ENCODE measurements around the gene TAPBPL. TPM values are rescaled to one million over a fixed set of nuclear protein-coding genes. Genes with fewer than 3 reads are reported as not detected.

The TAPBPL gene
- total and polyA plus RNA-seq, 2 of the 13 experiments (the other 11 are each of a cell fraction or from before 2014, with no cell fraction given) = 10.0 to 14.5 TPM

- TF ChIP-seq, protein P1, sequence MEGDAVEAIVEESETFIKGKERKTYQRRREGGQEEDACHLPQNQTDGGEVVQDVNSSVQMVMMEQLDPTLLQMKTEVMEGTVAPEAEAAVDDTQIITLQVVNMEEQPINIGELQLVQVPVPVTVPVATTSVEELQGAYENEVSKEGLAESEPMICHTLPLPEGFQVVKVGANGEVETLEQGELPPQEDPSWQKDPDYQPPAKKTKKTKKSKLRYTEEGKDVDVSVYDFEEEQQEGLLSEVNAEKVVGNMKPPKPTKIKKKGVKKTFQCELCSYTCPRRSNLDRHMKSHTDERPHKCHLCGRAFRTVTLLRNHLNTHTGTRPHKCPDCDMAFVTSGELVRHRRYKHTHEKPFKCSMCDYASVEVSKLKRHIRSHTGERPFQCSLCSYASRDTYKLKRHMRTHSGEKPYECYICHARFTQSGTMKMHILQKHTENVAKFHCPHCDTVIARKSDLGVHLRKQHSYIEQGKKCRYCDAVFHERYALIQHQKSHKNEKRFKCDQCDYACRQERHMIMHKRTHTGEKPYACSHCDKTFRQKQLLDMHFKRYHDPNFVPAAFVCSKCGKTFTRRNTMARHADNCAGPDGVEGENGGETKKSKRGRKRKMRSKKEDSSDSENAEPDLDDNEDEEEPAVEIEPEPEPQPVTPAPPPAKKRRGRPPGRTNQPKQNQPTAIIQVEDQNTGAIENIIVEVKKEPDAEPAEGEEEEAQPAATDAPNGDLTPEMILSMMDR (CRISPR knock-in tag; IDR thresholded peaks at IDR 0.05) = no peak
- no peak for TF ChIP-seq SKI (IDR thresholded peaks at IDR 0.05; ENCODE audit: partially characterized antibody)
- TF ChIP-seq SP140L (CRISPR knock-in tag; IDR thresholded peaks at IDR 0.05; ENCODE audit: borderline replicate concordance) = no peak
- no peak for TF ChIP-seq MTA3 (CRISPR knock-in tag; IDR thresholded peaks at IDR 0.05)
- no peak for TF ChIP-seq JUNB (CRISPR knock-in tag; IDR thresholded peaks at IDR 0.05; ENCODE audit: borderline replicate concordance)
- peak; percentile 16; the same call in 1 of the 2 replicates for TF ChIP-seq ZNF205 (CRISPR knock-in tag; IDR thresholded peaks at IDR 0.05)
- no peak; the same call in 1 of the 2 replicates for TF ChIP-seq ZNF546 (CRISPR knock-in tag; conservative IDR thresholded peaks at IDR 0.05)
- no peak for TF ChIP-seq TCF7L2 (IDR thresholded peaks at IDR 0.05; ENCODE audit: low read depth, low read length)
- TF ChIP-seq CEBPG (CRISPR knock-in tag; IDR thresholded peaks at IDR 0.05) = peak; percentile 5; the same call in 1 of the 2 replicates
- TF ChIP-seq, protein P2, sequence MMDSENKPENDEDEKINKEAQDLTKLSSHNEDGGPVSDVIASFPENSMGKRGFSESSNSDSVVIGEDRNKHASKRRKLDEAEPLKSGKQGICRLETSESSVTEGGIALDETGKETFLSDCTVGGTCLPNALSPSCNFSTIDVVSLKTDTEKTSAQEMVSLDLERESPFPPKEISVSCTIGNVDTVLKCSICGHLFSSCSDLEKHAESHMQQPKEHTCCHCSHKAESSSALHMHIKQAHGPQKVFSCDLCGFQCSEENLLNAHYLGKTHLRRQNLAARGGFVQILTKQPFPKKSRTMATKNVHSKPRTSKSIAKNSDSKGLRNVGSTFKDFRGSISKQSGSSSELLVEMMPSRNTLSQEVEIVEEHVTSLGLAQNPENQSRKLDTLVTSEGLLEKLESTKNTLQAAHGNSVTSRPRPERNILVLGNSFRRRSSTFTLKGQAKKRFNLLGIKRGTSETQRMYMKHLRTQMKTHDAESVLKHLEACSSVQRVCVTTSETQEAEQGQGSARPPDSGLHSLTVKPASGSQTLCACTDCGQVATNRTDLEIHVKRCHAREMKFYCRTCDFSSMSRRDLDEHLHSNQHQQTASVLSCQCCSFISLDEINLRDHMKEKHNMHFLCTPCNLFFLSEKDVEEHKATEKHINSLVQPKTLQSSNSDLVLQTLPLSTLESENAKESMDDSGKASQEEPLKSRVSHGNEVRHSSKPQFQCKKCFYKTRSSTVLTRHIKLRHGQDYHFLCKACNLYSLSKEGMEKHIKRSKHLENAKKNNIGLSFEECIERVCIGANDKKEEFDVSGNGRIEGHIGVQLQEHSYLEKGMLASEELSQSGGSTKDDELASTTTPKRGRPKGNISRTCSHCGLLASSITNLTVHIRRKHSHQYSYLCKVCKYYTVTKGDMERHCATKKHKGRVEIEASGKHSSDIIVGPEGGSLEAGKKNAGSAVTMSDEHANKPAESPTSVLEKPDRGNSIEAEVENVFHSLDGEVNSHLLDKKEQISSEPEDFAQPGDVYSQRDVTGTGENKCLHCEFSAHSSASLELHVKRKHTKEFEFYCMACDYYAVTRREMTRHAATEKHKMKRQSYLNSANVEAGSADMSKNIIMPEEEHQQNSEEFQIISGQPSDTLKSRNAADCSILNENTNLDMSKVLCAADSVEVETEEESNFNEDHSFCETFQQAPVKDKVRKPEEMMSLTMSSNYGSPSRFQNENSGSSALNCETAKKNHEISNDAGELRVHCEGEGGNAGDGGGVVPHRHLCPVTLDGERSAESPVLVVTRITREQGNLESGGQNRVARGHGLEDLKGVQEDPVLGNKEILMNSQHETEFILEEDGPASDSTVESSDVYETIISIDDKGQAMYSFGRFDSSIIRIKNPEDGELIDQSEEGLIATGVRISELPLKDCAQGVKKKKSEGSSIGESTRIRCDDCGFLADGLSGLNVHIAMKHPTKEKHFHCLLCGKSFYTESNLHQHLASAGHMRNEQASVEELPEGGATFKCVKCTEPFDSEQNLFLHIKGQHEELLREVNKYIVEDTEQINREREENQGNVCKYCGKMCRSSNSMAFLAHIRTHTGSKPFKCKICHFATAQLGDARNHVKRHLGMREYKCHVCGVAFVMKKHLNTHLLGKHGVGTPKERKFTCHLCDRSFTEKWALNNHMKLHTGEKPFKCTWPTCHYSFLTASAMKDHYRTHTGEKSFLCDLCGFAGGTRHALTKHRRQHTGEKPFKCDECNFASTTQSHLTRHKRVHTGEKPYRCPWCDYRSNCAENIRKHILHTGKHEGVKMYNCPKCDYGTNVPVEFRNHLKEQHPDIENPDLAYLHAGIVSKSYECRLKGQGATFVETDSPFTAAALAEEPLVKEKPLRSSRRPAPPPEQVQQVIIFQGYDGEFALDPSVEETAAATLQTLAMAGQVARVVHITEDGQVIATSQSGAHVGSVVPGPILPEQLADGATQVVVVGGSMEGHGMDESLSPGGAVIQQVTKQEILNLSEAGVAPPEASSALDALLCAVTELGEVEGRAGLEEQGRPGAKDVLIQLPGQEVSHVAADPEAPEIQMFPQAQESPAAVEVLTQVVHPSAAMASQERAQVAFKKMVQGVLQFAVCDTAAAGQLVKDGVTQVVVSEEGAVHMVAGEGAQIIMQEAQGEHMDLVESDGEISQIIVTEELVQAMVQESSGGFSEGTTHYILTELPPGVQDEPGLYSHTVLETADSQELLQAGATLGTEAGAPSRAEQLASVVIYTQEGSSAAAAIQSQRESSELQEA (CRISPR knock-in tag; IDR thresholded peaks at IDR 0.05; ENCODE audit: not compliant biosample characterization) = no peak
- no peak for TF ChIP-seq NONO (IDR thresholded peaks at IDR 0.05)
- TF ChIP-seq NONO (CRISPR knock-in tag; conservative IDR thresholded peaks at IDR 0.05) = no peak
- 0 out of 2 replicates have a peak, but pooled peaks have one; percentile 66 for TF ChIP-seq MXD4 (CRISPR knock-in tag; IDR thresholded peaks at IDR 0.05)
- no peak; the same call in 1 of the 2 replicates for TF ChIP-seq ZNF616 (CRISPR knock-in tag; IDR thresholded peaks at IDR 0.05; ENCODE audit: low read depth)
- TF ChIP-seq ZFP82 (CRISPR knock-in tag; IDR thresholded peaks at IDR 0.05; ENCODE audit: borderline replicate concordance) = no peak
- TF ChIP-seq ZNF512B (CRISPR knock-in tag; IDR thresholded peaks at IDR 0.05; ENCODE audit: borderline replicate concordance) = no peak
- TF ChIP-seq ZFP36L1 (CRISPR knock-in tag; IDR thresholded peaks at IDR 0.05) = no peak
- peak; percentile 28; the same call in 1 of the 2 replicates for TF ChIP-seq ZNF256 (CRISPR knock-in tag; conservative IDR thresholded peaks at IDR 0.05)
These were observed 41.1 kb downstream of the TAPBPL start, which contains the start of gene MRPL51 (continued) for GRCh38 chr12:6492838-6493496.

All from HepG2 (cell line).